ENCODE results near the gene PRKG1. TPM values are rescaled to one million over a fixed set of nuclear protein-coding genes. Genes with fewer than 3 reads are reported as not detected.

Gene PRKG1
- total RNA-seq, 2 donors from 2014 or later = 8.1 to 16.6 TPM

GRCh38 chr10:51911723-51912122 is 837.4 kb downstream of the PRKG1 start:
- Histone ChIP-seq H3K4me3 (no peak overlapping the region), H3K9me3 (no peaks in the 10 kb centered on the region), H3K27me3 (no peaks in the 10 kb centered on the region), H3K36me3 (no peaks in the 10 kb centered on the region), H3K9ac (ENCODE audit: low read depth in 2 of 2, low read length in 2 of 2) (no peak overlapping the region), H3K27ac (no peak overlapping the region), H3K4me1 (no peaks in the 10 kb centered on the region)
- intact Hi-C loops (cut with DNase I) = no loop called here
- no peak for DNase-seq
- TF ChIP-seq CTCF (IDR thresholded peaks at IDR 0.05) = no peak

- no peaks in the 10 kb centered on the region for H3K4me1 ChIP-seq
- H3K27ac ChIP-seq = no peak overlapping the region
- no peak for TF ChIP-seq CTCF (IDR thresholded peaks at IDR 0.05)
- H3K27me3 ChIP-seq = no peaks in the 10 kb centered on the region
- DNase-seq = no peak
- intact Hi-C loops (cut with DNase I) = no loop called here
- H3K4me3 ChIP-seq = no peak overlapping the region
- no peaks in the 10 kb centered on the region for H3K9me3 ChIP-seq
- no peaks in the 10 kb centered on the region for H3K36me3 ChIP-seq
- H3K9ac ChIP-seq (ENCODE audit: low read depth in 2 of 2, low read length in 2 of 2) = no peak overlapping the region
Observed at GRCh38 chr10:51915031-51915542, 840.8 kb downstream of the PRKG1 start.

DNA sequence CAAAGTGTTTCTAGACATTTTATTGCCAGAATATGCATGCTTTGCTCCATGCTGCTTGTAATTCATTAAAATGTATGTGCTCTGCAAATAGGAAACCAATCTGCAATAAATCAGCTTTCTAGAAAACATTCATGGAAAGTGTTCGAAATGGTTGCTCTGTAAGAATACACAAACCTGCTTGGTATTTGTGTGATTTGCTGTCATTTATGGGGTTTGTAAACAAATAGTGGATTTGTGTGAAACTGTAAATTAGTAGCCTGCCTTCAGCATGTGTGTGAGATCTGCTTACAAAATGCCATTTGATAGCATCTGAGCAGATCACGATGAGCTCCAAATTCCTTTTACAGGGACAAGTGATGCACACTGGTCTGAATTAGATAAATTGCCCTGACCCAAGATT is 844.2 kb downstream of the PRKG1 start:
- Histone ChIP-seq H3K9me3 (no peaks in the 10 kb centered on the region), H3K27me3 (no peaks in the 10 kb centered on the region), H3K9ac (ENCODE audit: low read depth in 2 of 2, low read length in 2 of 2) (no peak overlapping the region), H3K36me3 (no peaks in the 10 kb centered on the region), H3K4me1 (no peaks in the 10 kb centered on the region), H3K4me3 (no peak overlapping the region), H3K27ac (no peak overlapping the region)
- TF ChIP-seq CTCF (IDR thresholded peaks at IDR 0.05) = no peak
- intact Hi-C loops (cut with DNase I) = no loop called here
- no peak for DNase-seq

DNA sequence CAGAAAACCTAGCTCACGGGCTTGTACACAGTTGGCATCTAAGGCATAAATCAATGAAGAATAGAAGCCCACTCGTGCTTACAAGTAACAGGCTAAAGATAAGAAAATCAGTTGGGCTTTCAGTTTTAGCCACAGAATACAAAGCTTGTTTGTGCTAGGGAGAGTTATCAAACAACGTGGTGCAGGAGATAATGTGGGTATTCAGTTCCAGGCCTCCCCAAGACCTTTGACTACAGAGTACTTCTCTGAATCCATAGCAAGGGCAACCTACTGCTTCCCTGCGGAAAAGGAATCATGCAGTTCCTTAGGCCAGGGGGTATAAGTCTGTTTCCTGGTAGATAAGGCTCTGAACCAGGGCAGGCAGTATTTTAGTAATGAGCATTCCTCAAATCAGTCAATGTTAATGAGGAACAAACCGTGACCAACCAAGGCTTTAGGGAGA is 844.6 kb downstream of the PRKG1 start:
- no peak for DNase-seq
- H3K27me3 ChIP-seq = no peaks in the 10 kb centered on the region
- intact Hi-C loops (cut with DNase I) = no loop called here
- no peaks in the 10 kb centered on the region for H3K4me1 ChIP-seq
- H3K9me3 ChIP-seq = no peaks in the 10 kb centered on the region
- no peaks in the 10 kb centered on the region for H3K36me3 ChIP-seq
- H3K9ac ChIP-seq (ENCODE audit: low read depth in 2 of 2, low read length in 2 of 2) = no peak overlapping the region
- TF ChIP-seq CTCF (IDR thresholded peaks at IDR 0.05) = no peak
- H3K27ac ChIP-seq = no peak overlapping the region
- H3K4me3 ChIP-seq = no peak overlapping the region

- intact Hi-C loops (cut with DNase I) = no loop called here
- Histone ChIP-seq H3K27me3 (no peaks in the 10 kb centered on the region), H3K4me1 (no peaks in the 10 kb centered on the region), H3K36me3 (no peaks in the 10 kb centered on the region), H3K9me3 (no peaks in the 10 kb centered on the region), H3K4me3 (no peak overlapping the region), H3K9ac (ENCODE audit: low read depth in 2 of 2, low read length in 2 of 2) (no peak overlapping the region), H3K27ac (no peak overlapping the region)
- no peak for TF ChIP-seq CTCF (IDR thresholded peaks at IDR 0.05)
- DNase-seq = no peak
Observed at GRCh38 chr10:51920672-51921071, 846.4 kb downstream of the PRKG1 start.

Data from colonic mucosa (tissue), 4 donors.